Frontal cortex (tissue), 4 donors: Measurements from ENCODE around the gene SF3A2. TPM values are rescaled to one million over a fixed set of nuclear protein-coding genes. Genes with fewer than 3 reads are reported as not detected.
"Not testable (repeated sequence)": the region's sequence is repeated elsewhere in the genome, so short reads cannot be mapped to it uniquely, and the experiment has no call there.

Experiments
- DNase-seq, 2 donors: peaks; one replicate each; pipeline ENCODE4 v3.0.0; 2012; ENCODE audit warnings: low spot score in 2 of 2
- FAIRE-seq: peaks from 2 replicates; lab custom pipeline; 2012; peaks lifted over from hg19 to GRCh38; lab: Jason Lieb, UNC
- total RNA-seq: library from RNA; depleted of rRNA; stranded (reverse); fragments of >200 nt; gene quantifications from one replicate; pipeline ENCODE4 v1.2.3, GENCODE V29; 2014
- donor health status: control.
- donor health status: control.
- donor health status: control.

Gene SF3A2
- total RNA-seq, result 23.2 TPM

- DNase-seq (peak; percentile 98 to 99), FAIRE-seq (no peak)
Measured at GRCh38 chr19:2236314-2237050, at the start of gene SF3A2, which contains the start of gene PLEKHJ1. Gene SF3A2 (plus strand): TSS chr19:2236824. CDS start chr19:2243419, 6,595 bp downstream. Gene PLEKHJ1 (minus strand): TSS chr19:2236329. CDS start chr19:2236248, 81 bp downstream.

- FAIRE-seq (no peak), DNase-seq (no peak)
Measured at GRCh38 chr19:2187159-2187558, 49.5 kb upstream of the SF3A2 start.

- FAIRE-seq (no peak), DNase-seq (no peak)
Measured at GRCh38 chr19:2188708-2189385, 47.8 kb upstream of the SF3A2 start.

- FAIRE-seq (no peak), DNase-seq (no peak)
Measured at GRCh38 chr19:2189880-2190279, 46.7 kb upstream of the SF3A2 start.

GRCh38 chr19:2190848-2191455 is 45.7 kb upstream of the SF3A2 start:
- DNase-seq (no peak), FAIRE-seq (no peak)

GRCh38 chr19:2191456-2192310 is 44.9 kb upstream of the SF3A2 start:
- DNase-seq (no peak), FAIRE-seq (no peak)

GRCh38 chr19:2192862-2193261 is 43.8 kb upstream of the SF3A2 start:
- no peak for FAIRE-seq
- no peak for DNase-seq

GRCh38 chr19:2193807-2194206 is 42.8 kb upstream of the SF3A2 start:
- DNase-seq, result no peak
- no peak for FAIRE-seq

GRCh38 chr19:2194513-2195078 is 42.0 kb upstream of the SF3A2 start:
- FAIRE-seq (no peak), DNase-seq (no peak)

- FAIRE-seq (no peak), DNase-seq (no peak)
Measured at GRCh38 chr19:2195361-2195760, 41.3 kb upstream of the SF3A2 start.

- FAIRE-seq, result no peak
- no peak for DNase-seq
Measured at GRCh38 chr19:2195914-2196313, 40.7 kb upstream of the SF3A2 start.

GRCh38 chr19:2197270-2197669 is 39.4 kb upstream of the SF3A2 start:
- no peak for FAIRE-seq
- no peak for DNase-seq

GRCh38 chr19:2198317-2198716 is 38.3 kb upstream of the SF3A2 start:
- FAIRE-seq (no peak), DNase-seq (no peak)

GRCh38 chr19:2199215-2199614 is 37.4 kb upstream of the SF3A2 start:
- FAIRE-seq (no peak), DNase-seq (no peak)

GRCh38 chr19:2199861-2200623 is 36.6 kb upstream of the SF3A2 start:
- DNase-seq (no peak), FAIRE-seq (no peak)

GRCh38 chr19:2200624-2201294 is 35.9 kb upstream of the SF3A2 start:
- not testable (repeated sequence) for DNase-seq, FAIRE-seq

- no peak for FAIRE-seq
- DNase-seq, result no peak
Measured at GRCh38 chr19:2201473-2202148, 35.0 kb upstream of the SF3A2 start.

GRCh38 chr19:2202366-2202765 is 34.3 kb upstream of the SF3A2 start:
- FAIRE-seq, result no peak

More at GRCh38 chr19:2202366-2202765, 34.3 kb upstream of the SF3A2 start:
- no peak for DNase-seq
